Ovary (tissue), 3 donors: ENCODE measurements around the gene SLCO3A1.

Experiments
- EP300 ChIP-seq: sonication (generic); formaldehyde crosslinking; IDR thresholded peaks from one replicate; pipeline ENCODE4 v1.6.1; 2017; ENCODE audit warnings: antibody characterized with exemption
- POLR2A ChIP-seq: fragments of 450-650 bp; IDR thresholded peaks from one replicate; pipeline ENCODE4 v1.6.1; 2017; ENCODE audit warnings: antibody characterized with exemption, mild to moderate bottlenecking, moderate library complexity
- TF ChIP-seq, protein P1 (sequence below), 3 donors: fragments of 450-650 bp in 2 of 3; fragments of 200-600 bp in 1 of 3; IDR thresholded peaks; one replicate each; pipeline versions ENCODE4 v1.5.1 to v1.8.0; 2016 to 2022; ENCODE audit warnings: antibody characterized with exemption in 3 of 3, mild to moderate bottlenecking in 1 of 3
- donor health status: DM: no; HTN: no; CAD: no.

DNA sequence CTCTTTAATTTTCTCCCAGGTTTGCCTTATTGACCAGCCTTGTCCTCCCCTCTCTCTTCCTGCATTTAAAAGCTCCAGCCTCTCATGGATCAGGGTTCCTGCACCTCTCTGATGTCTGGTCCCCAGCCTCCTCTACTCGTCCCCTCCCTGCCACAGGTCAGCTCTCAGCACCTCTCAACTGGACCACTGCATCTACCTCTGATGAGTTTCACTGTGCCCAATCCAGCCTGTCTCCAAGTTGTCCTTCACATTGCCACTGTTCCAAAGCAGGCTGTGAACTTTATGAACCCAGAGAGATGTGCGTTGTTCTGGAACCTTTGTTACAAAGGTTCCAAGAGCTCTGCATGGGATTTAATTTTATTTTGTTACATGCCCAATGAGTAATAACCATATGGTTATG lies 76.6 kb downstream of the SLCO3A1 start:
- TF ChIP-seq, protein P1, sequence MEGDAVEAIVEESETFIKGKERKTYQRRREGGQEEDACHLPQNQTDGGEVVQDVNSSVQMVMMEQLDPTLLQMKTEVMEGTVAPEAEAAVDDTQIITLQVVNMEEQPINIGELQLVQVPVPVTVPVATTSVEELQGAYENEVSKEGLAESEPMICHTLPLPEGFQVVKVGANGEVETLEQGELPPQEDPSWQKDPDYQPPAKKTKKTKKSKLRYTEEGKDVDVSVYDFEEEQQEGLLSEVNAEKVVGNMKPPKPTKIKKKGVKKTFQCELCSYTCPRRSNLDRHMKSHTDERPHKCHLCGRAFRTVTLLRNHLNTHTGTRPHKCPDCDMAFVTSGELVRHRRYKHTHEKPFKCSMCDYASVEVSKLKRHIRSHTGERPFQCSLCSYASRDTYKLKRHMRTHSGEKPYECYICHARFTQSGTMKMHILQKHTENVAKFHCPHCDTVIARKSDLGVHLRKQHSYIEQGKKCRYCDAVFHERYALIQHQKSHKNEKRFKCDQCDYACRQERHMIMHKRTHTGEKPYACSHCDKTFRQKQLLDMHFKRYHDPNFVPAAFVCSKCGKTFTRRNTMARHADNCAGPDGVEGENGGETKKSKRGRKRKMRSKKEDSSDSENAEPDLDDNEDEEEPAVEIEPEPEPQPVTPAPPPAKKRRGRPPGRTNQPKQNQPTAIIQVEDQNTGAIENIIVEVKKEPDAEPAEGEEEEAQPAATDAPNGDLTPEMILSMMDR (IDR thresholded peaks at IDR 0.05): no peak
- TF ChIP-seq POLR2A (no peak), EP300 (no peak)
